ENCODE measurements around the gene S100A2. TPM values are rescaled to one million over a fixed set of nuclear protein-coding genes. Genes with fewer than 3 reads are reported as not detected.

S100A2 gene
- total and polyA plus RNA-seq, 2 experiments from 2014 or later: 0.66 to 0.89 TPM

DNA sequence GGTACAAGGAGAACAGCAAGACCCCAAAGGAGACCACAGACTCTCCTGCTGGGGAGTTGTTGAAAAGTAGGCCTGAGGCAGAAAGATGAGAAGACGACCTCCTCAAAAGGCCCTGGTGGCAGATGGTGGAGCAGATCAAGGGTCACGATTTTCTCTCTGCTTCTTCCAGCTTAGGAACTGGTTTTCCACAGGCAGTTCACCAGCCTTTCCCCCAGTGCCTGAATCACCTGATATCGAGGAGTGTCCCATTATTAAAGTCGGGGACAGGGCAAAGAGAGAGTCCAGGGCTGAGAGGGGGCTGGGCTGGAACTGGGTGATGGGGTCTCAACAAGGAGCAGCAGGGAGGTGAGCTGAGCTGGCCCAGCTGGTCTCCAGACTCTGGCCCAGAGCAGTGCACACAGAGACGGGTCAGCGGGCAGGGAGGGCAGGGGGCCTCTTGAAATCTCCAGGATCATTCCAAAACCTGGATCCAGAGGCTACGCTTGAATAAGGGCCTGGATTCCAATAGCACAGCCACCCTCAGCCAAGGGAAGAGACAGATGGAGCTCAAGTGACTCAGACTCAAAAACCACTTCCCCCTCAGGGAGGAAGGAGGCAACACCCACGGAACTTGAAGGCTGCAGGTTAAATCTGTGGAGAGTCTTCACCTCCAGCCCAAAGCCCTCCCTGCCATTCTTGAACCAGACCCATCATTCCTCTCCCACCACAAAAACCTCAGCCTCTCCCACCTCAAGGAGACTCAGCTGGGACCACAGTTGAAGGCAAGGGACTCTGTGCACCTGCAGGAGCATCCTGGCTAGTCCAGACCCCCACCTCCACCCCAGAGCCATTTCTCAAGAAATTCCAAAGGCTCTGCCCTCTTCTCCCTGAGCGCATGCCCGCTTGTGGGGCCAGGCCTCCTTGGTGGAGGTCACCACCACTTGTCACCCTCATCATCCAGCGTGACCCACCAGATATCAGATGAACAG lies 25.0 kb downstream of the S100A2 start, which contains the start of gene S100A5:
Gene S100A5, minus strand, starts transcription at position 541 of the 968 bp plus-strand sequence. CDS start 743 bp downstream, outside the sequence.
- Histone ChIP-seq H3F3A (replicated peaks; ENCODE audit: low read depth) (peaks cover 4% of the 10 kb centered on the region; the same call in 1 of the 2 replicates), H3K79me2 (replicated peaks; ENCODE audit: insufficient read depth) (no peaks in the 10 kb centered on the region), H3K36me3 (ENCODE audit: insufficient read depth) (no peaks in the 10 kb centered on the region), H3K4me2 (no peak within 1 kb of the TSS), H3K27ac (ENCODE audit: low read depth) (no peak within 1 kb of the TSS), H3K4me3 (no peak within 1 kb of the TSS), H4K20me1 (replicated peaks; ENCODE audit: insufficient read depth) (no peaks in the 10 kb centered on the region), H3K9me2 (ENCODE audit: insufficient read depth) (peaks cover 6% of the 10 kb centered on the region; the same call in 1 of the 2 replicates), H3K4me1 (ENCODE audit: insufficient read depth) (peaks cover 27% of the 10 kb centered on the region), H2AFZ (no peak within 1 kb of the TSS), H3K27me3 (ENCODE audit: insufficient read depth) (peaks cover 13% of the 10 kb centered on the region)
- ATAC-seq (no peak), DNase-seq (ENCODE audit: low spot score) (no peak)
- Mint-ChIP-seq H3K9me3 (no peaks in the 10 kb centered on the region; the same call in 2 of the 3 replicates), H3K4me3 (no peak within 1 kb of the TSS; the same call in 2 of the 3 replicates), H3K36me3 (ENCODE audit: low read depth) (no peaks in the 10 kb centered on the region), H3K27ac (no peak within 1 kb of the TSS), H3K4me1 (peaks cover 34% of the 10 kb centered on the region), H3K27me3 (ENCODE audit: insufficient read depth, low read depth, poor library complexity) (peaks cover 27% of the 10 kb centered on the region)
- TF ChIP-seq POLR2AphosphoS5 (IDR thresholded peaks at IDR 0.05; ENCODE audit: low read depth): no peak
- no peak for TF ChIP-seq NANOG (IDR thresholded peaks at IDR 0.05; ENCODE audit: borderline replicate concordance)
- no peak for TF ChIP-seq CREB1 (CRISPR knock-in tag; IDR thresholded peaks at IDR 0.05; ENCODE audit: low read depth)
- TF ChIP-seq, protein P1, sequence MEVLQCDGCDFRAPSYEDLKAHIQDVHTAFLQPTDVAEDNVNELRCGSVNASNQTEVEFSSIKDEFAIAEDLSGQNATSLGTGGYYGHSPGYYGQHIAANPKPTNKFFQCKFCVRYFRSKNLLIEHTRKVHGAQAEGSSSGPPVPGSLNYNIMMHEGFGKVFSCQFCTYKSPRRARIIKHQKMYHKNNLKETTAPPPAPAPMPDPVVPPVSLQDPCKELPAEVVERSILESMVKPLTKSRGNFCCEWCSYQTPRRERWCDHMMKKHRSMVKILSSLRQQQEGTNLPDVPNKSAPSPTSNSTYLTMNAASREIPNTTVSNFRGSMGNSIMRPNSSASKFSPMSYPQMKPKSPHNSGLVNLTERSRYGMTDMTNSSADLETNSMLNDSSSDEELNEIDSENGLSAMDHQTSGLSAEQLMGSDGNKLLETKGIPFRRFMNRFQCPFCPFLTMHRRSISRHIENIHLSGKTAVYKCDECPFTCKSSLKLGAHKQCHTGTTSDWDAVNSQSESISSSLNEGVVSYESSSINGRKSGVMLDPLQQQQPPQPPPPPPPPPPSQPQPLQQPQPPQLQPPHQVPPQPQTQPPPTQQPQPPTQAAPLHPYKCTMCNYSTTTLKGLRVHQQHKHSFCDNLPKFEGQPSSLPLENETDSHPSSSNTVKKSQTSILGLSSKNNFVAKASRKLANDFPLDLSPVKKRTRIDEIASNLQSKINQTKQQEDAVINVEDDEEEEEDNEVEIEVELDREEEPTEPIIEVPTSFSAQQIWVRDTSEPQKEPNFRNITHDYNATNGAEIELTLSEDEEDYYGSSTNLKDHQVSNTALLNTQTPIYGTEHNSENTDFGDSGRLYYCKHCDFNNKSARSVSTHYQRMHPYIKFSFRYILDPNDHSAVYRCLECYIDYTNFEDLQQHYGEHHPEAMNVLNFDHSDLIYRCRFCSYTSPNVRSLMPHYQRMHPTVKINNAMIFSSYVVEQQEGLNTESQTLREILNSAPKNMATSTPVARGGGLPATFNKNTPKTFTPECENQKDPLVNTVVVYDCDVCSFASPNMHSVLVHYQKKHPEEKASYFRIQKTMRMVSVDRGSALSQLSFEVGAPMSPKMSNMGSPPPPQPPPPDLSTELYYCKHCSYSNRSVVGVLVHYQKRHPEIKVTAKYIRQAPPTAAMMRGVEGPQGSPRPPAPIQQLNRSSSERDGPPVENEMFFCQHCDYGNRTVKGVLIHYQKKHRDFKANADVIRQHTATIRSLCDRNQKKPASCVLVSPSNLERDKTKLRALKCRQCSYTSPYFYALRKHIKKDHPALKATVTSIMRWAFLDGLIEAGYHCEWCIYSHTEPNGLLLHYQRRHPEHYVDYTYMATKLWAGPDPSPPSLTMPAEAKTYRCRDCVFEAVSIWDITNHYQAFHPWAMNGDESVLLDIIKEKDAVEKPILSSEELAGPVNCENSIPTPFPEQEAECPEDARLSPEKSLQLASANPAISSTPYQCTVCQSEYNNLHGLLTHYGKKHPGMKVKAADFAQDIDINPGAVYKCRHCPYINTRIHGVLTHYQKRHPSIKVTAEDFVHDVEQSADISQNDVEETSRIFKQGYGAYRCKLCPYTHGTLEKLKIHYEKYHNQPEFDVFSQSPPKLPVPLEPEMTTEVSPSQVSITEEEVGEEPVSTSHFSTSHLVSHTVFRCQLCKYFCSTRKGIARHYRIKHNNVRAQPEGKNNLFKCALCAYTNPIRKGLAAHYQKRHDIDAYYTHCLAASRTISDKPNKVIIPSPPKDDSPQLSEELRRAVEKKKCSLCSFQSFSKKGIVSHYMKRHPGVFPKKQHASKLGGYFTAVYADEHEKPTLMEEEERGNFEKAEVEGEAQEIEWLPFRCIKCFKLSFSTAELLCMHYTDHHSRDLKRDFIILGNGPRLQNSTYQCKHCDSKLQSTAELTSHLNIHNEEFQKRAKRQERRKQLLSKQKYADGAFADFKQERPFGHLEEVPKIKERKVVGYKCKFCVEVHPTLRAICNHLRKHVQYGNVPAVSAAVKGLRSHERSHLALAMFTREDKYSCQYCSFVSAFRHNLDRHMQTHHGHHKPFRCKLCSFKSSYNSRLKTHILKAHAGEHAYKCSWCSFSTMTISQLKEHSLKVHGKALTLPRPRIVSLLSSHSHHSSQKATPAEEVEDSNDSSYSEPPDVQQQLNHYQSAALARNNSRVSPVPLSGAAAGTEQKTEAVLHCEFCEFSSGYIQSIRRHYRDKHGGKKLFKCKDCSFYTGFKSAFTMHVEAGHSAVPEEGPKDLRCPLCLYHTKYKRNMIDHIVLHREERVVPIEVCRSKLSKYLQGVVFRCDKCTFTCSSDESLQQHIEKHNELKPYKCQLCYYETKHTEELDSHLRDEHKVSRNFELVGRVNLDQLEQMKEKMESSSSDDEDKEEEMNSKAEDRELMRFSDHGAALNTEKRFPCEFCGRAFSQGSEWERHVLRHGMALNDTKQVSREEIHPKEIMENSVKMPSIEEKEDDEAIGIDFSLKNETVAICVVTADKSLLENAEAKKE (CRISPR knock-in tag; IDR thresholded peaks at IDR 0.05): no peak
- no peak for TF ChIP-seq ZNF114 (CRISPR knock-in tag; IDR thresholded peaks at IDR 0.05)
- TF ChIP-seq, protein P2, sequence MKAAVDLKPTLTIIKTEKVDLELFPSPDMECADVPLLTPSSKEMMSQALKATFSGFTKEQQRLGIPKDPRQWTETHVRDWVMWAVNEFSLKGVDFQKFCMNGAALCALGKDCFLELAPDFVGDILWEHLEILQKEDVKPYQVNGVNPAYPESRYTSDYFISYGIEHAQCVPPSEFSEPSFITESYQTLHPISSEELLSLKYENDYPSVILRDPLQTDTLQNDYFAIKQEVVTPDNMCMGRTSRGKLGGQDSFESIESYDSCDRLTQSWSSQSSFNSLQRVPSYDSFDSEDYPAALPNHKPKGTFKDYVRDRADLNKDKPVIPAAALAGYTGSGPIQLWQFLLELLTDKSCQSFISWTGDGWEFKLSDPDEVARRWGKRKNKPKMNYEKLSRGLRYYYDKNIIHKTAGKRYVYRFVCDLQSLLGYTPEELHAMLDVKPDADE (IDR thresholded peaks at IDR 0.05): no peak
- no peak for TF ChIP-seq ZNF331 (CRISPR knock-in tag; IDR thresholded peaks at IDR 0.05; ENCODE audit: low read depth)
- no peak for TF ChIP-seq CTCF (conservative IDR thresholded peaks at IDR 0.05; ENCODE audit: low read depth in 2 of 2)
- TF ChIP-seq JUNB (IDR thresholded peaks at IDR 0.05; ENCODE audit: unreplicated experiment): no peak
- TF ChIP-seq EZH2phosphoT487 (IDR thresholded peaks at IDR 0.05; ENCODE audit: unreplicated experiment): no peak
- TF ChIP-seq STAT1 (IDR thresholded peaks at IDR 0.05; ENCODE audit: unreplicated experiment): no peak
- no peak for TF ChIP-seq EZH2 (IDR thresholded peaks at IDR 0.05; ENCODE audit: low read depth, unreplicated experiment)

All from GM23338 (cell line).